NB4 (cell line): ENCODE measurements around the gene CSN2.
"Not testable (repeated sequence)": the region's sequence is repeated elsewhere in the genome, so short reads cannot be mapped to it uniquely, and the experiment has no call there.

Experiments used
- DNase-seq: peaks from one replicate; pipeline ENCODE4 v3.0.0; 2010; ENCODE audit warnings: low read depth
- H3K4me3 ChIP-seq: one replicate; pipeline ENCODE4 v1.5.1; 2011; ENCODE audit warnings: mild to moderate bottlenecking, low read depth, low read length, moderate library complexity
- MYC ChIP-seq: IDR thresholded peaks from 2 replicates; pipeline ENCODE4 v1.6.1; 2011; ENCODE audit warnings: low read depth, low read length
- POLR2A ChIP-seq: IDR thresholded peaks from 2 replicates; pipeline ENCODE4 v1.6.1; 2011; ENCODE audit warnings: mild to moderate bottlenecking; ENCODE audit not compliant: insufficient read length; ENCODE audit errors: extremely low read depth
- TF ChIP-seq, protein P1 (sequence below): IDR thresholded peaks from 2 replicates; pipeline ENCODE4 v1.6.1; 2011; ENCODE audit warnings: low read depth, low read length
- TF ChIP-seq, protein P2 (sequence below): IDR thresholded peaks from one replicate; pipeline ENCODE4 v1.5.1; 2012; ENCODE audit warnings: low read depth, low read length

Gene CSN2

DNA sequence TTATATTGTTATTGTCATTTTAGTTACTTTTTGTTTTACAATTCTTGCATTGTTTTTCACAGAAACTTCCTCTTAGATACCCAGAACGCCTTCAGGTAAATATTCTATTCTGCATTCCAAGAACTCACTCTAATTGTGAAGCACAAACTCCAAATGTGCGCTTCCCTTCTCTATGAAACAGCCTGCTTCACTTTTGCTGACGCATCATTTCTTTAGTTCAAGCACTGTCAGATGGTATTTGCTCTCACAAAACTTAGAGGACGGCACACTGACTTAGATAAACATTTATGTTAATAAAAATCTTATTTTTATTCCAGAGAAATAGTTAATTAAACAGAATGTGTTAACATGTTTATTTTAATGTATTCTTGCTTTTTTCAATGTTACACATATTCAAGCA lies 31.4 kb downstream of the CSN2 start:
- DNase-seq, result no peak
- TF ChIP-seq, protein P1, sequence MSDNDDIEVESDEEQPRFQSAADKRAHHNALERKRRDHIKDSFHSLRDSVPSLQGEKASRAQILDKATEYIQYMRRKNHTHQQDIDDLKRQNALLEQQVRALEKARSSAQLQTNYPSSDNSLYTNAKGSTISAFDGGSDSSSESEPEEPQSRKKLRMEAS, result no peak
- TF ChIP-seq MYC, result no peak
- no peak for TF ChIP-seq POLR2A
- TF ChIP-seq, protein P2, sequence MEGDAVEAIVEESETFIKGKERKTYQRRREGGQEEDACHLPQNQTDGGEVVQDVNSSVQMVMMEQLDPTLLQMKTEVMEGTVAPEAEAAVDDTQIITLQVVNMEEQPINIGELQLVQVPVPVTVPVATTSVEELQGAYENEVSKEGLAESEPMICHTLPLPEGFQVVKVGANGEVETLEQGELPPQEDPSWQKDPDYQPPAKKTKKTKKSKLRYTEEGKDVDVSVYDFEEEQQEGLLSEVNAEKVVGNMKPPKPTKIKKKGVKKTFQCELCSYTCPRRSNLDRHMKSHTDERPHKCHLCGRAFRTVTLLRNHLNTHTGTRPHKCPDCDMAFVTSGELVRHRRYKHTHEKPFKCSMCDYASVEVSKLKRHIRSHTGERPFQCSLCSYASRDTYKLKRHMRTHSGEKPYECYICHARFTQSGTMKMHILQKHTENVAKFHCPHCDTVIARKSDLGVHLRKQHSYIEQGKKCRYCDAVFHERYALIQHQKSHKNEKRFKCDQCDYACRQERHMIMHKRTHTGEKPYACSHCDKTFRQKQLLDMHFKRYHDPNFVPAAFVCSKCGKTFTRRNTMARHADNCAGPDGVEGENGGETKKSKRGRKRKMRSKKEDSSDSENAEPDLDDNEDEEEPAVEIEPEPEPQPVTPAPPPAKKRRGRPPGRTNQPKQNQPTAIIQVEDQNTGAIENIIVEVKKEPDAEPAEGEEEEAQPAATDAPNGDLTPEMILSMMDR, result no peak

DNA sequence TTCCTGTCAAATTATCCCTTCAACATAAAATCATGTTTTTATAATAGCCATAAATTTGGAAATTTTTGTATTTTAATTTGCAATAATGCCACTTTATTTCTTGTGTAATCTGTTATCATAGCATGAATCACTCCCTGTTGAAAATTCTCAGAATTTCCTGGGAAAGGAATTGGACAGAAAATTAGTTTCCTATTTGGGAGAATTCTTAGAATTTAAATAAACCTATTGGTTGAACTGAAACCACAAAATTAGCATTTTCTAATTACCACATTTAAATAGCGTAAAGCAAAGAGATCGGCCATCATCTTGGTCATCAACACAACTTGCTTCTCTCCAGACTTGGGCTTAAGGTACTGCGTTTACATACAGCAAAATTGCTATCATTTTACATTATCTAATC lies 34.8 kb downstream of the CSN2 start, which contains the start of gene CSN1S1:
TSS of gene CSN1S1 (plus strand) at position 301 of the 400 bp plus-strand sequence. CDS start 1,488 bp downstream, outside the sequence.
- no peak for DNase-seq
- TF ChIP-seq, protein P2, result no peak
- no peak for TF ChIP-seq POLR2A
- TF ChIP-seq, protein P1, result no peak
- no peak for TF ChIP-seq MYC
- no peak within 1 kb of the TSS for H3K4me3 ChIP-seq

More for the DNA sequence above, 31.4 kb downstream of the CSN2 start:
- no peak overlapping the region for H3K4me3 ChIP-seq

DNA sequence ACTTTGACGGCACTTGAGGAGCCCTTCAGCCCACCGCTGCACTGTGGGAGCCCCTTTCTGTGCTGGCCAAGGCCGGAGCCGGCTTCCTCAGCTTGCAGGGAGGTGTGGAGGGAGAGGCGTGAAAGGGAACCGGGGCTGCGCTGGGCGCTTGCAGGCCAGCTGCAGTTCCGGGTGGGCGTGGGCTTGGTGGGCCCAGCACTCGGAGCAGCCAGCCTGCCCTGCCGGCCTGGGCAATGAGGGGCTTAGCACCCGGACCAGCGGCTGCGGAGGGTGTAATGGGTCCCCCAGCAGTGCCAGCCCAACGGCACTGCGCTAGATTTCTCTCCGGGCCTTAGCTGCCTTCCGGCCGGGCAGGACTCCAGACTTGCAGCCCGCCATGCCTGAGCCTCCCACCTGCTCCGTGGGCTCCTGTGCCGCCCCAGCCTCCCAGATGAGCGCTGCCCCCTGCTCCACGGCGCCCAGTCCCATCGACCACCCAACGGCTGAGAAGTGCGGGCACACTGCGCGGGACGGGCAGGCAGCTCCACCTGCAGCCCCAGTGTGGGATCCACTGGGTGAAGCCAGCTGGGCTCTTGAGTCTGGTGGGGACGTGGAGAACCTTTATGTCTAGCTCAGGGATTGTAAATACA lies 41.6 kb downstream of the CSN2 start:
- DNase-seq, H3K4me3 ChIP-seq: not testable (repeated sequence)

DNA sequence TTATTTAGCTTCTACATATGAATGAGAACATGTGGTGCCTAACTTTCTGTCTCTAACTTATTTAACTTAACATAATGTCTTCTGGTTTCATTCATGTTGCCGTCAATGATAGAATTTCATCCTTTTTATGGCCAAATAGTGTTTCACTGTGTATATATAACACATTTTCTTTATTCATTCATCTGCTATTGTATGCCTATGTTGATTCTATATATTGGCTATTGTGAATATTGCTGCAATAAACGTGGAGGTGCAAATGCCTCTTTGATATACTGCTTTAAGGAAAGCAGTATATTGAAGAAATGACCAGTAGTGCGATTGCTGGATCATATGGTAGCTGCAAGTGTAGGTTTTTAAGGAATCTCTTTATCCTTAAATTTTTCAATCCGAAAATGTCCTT lies 44.7 kb downstream of the CSN2 start:
- H3K4me3 ChIP-seq, result no peak overlapping the region
- no peak for DNase-seq
- no peak for TF ChIP-seq MYC
- TF ChIP-seq, protein P1, result no peak
- TF ChIP-seq, protein P2, result no peak
- TF ChIP-seq POLR2A, result no peak

DNA sequence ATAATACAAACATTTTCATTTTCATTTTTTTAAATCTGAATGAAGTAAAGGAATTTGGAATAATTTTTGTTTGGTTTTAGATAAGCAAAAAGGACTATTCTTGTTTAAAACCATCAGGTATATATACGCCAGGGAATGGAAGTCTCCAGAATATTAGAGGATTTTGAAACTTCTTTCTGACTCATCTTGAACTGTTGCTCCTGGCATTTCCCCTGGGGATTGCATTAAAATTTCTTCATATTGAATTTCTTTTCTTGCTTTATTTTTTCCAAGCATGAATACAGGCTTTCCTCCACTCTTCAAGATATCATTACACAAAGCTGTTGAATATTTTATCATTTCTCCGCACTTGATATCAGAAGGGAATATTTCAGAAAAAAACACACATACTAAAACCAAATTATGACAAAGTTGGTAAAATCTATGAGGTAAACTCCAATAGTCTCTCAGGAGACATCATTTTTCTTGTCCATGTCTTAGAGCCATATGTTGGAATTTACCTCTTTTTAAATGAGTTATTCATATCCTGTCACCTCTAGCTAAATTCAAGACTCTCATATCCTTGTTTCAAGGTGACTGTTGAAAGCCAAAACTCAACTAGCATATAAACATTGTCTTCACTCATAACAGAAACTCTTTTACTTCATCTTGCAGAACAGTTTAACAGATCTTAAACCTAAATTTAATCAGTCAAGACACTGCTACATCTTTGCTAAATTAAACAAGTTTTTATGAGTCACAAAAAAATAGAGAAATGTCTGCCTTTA lies 55.3 kb downstream of the CSN2 start:
- peak; percentile 32 for DNase-seq
- no peak overlapping the region for H3K4me3 ChIP-seq
- no peak for TF ChIP-seq MYC
- TF ChIP-seq, protein P1, result no peak

DNA sequence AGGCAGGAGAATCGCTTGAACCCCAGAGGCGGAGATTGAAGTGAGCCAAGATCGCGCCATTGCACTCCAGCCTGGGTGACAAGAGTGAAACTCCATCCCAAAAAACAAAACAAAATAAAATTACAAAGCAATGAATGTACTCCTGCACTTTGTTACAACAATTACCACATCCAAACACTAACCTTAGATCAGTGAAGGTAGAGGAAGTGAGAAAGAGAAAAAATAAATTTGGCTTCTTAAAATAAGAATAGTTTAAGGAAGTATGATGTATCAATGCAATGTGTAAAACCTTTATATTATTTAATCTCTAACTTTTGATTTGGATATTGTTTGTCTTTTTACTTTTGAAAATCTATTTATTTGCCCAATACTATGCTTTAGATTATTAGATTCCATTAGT lies 56.3 kb downstream of the CSN2 start:
- TF ChIP-seq, protein P2, result no peak
- no peak for TF ChIP-seq POLR2A
- TF ChIP-seq MYC, result no peak
- TF ChIP-seq, protein P1, result no peak
- no peak for DNase-seq
- H3K4me3 ChIP-seq, result no peak overlapping the region
